ENCODE results near the gene SIL1. TPM values are rescaled to one million over a fixed set of nuclear protein-coding genes. Genes with fewer than 3 reads are reported as not detected.

The SIL1 gene
- total and polyA plus RNA-seq, 10 donors = 23.4 to 42.3 (median 32.6) TPM

GRCh38 chr5:139140591-139141071, 57.5 kb downstream of the SIL1 start:
- TF ChIP-seq POLR2AphosphoS5 (IDR thresholded peaks at IDR 0.05) = no peak
- no peak for TF ChIP-seq CTCF (IDR thresholded peaks at IDR 0.05 in 8 of 11, conservative IDR thresholded peaks at IDR 0.05 in 3 of 11)
- no peak for TF ChIP-seq POLR2A (IDR thresholded peaks at IDR 0.05)
- H3K4me1 ChIP-seq = peaks cover 10 to 47% (median 23%) of the 10 kb centered on the region in 6 donors
- intact Hi-C loops (cut with DNase I; ENCODE audit: low total_unique reads) = no loop called here
- H3K9me3 ChIP-seq = no peaks in the 10 kb centered on the region
- no peaks in the 10 kb centered on the region for H3K27me3 ChIP-seq (replicated peaks in 1 of 7)
- DNase-seq = no peak
- no peak overlapping the region for H3K27ac ChIP-seq
- no peaks in the 10 kb centered on the region for H3K36me3 ChIP-seq
- H3K4me3 ChIP-seq = no peak overlapping the region
- WGBS, 5 donors = 45 to 67% (median 50%) methylated on average over 6 of the region's 6 CpGs

GRCh38 chr5:139138809-139139208, 59.4 kb downstream of the SIL1 start:
- DNase-seq = no peak
- Histone ChIP-seq H3K27me3 (replicated peaks in 1 of 7) (no peaks in the 10 kb centered on the region), H3K9me3 (no peaks in the 10 kb centered on the region), H3K27ac (no peak overlapping the region), H3K4me3 (no peak overlapping the region), H3K4me1 (peaks cover 10 to 47% (median 23%) of the 10 kb centered on the region in 6 donors), H3K36me3 (no peaks in the 10 kb centered on the region)
- 25 to 46% (median 41%) methylated on average over 3 of the region's 3 CpGs for WGBS, 5 donors
- intact Hi-C loops (cut with DNase I; ENCODE audit: low total_unique reads) = no loop called here
- TF ChIP-seq CTCF (IDR thresholded peaks at IDR 0.05 in 8 of 11, conservative IDR thresholded peaks at IDR 0.05 in 3 of 11) (no peak), POLR2A (IDR thresholded peaks at IDR 0.05) (no peak), POLR2AphosphoS5 (IDR thresholded peaks at IDR 0.05) (no peak)

GRCh38 chr5:139138109-139138508, 60.1 kb downstream of the SIL1 start:
- no peak overlapping the region for H3K27ac ChIP-seq
- TF ChIP-seq CTCF (IDR thresholded peaks at IDR 0.05 in 8 of 11, conservative IDR thresholded peaks at IDR 0.05 in 3 of 11) = no peak
- TF ChIP-seq POLR2AphosphoS5 (IDR thresholded peaks at IDR 0.05) = no peak
- TF ChIP-seq POLR2A (IDR thresholded peaks at IDR 0.05) = no peak
- no peak for DNase-seq
- peaks cover 10 to 47% (median 23%) of the 10 kb centered on the region in 6 donors for H3K4me1 ChIP-seq
- H3K4me3 ChIP-seq = no peak overlapping the region
- H3K27me3 ChIP-seq (replicated peaks in 1 of 7) = no peaks in the 10 kb centered on the region
- WGBS, 5 donors = 67 to 94% (median 75%) methylated on average over 4 of the region's 4 CpGs
- H3K36me3 ChIP-seq = no peaks in the 10 kb centered on the region
- intact Hi-C loops (cut with DNase I; ENCODE audit: low total_unique reads) = no loop called here
- H3K9me3 ChIP-seq = no peaks in the 10 kb centered on the region

GRCh38 chr5:139137697-139138096, 60.5 kb downstream of the SIL1 start:
- H3K9me3 ChIP-seq = no peaks in the 10 kb centered on the region
- no peaks in the 10 kb centered on the region for H3K36me3 ChIP-seq
- TF ChIP-seq CTCF (IDR thresholded peaks at IDR 0.05 in 8 of 11, conservative IDR thresholded peaks at IDR 0.05 in 3 of 11) = no peak
- TF ChIP-seq POLR2AphosphoS5 (IDR thresholded peaks at IDR 0.05) = no peak
- TF ChIP-seq POLR2A (IDR thresholded peaks at IDR 0.05) = no peak
- H3K27me3 ChIP-seq (replicated peaks in 1 of 7) = no peaks in the 10 kb centered on the region
- WGBS, 5 donors = 52 to 74% (median 64%) methylated on average over 4 of the region's 4 CpGs
- H3K4me3 ChIP-seq = no peak overlapping the region
- intact Hi-C loops (cut with DNase I; ENCODE audit: low total_unique reads) = no loop called here
- H3K27ac ChIP-seq = no peak overlapping the region
- peaks cover 10 to 48% (median 25%) of the 10 kb centered on the region in 6 donors for H3K4me1 ChIP-seq
- DNase-seq = no peak

Data from spleen (tissue), 11 donors.